Motor neuron (in vitro differentiated cells): ENCODE data around the gene GTF2F1. TPM values are rescaled to one million over a fixed set of nuclear protein-coding genes. Genes with fewer than 3 reads are reported as not detected.

ENCODE experiments used
- ATAC-seq, 8 experiments: fragments of 200-7000 bp; cut with Tn5 transposase; replicated peaks in 6 of 8; 2 replicates each; pipeline ENCODE4 v1.8.0; 2021; ENCODE audit warnings: mild to moderate bottlenecking in 8 of 8, moderate library complexity in 8 of 8
- H3K27ac ChIP-seq, 2 donors: fragments of 250-450 bp; sonication (Bioruptor Pico); 2 replicates each; pipeline ENCODE4 v1.9.0; 2021; ENCODE audit warnings: antibody characterized with exemption in 2 of 2, mild to moderate bottlenecking in 2 of 2, moderate library complexity in 1 of 2
- H3K4me1 ChIP-seq, 2 donors: fragments of 250-450 bp; sonication (Bioruptor Pico); replicated peaks in 1 of 2; 2 replicates each; pipeline ENCODE4 v1.6.1; 2021; ENCODE audit warnings: antibody characterized with exemption in 2 of 2, mild to moderate bottlenecking in 2 of 2, moderate library complexity in 1 of 2
- H3K4me3 ChIP-seq, 5 donors: fragments of 250-450 bp; sonication (Bioruptor Pico); 2 replicates each; pipeline ENCODE4 v1.9.0; 2021; ENCODE audit warnings: antibody characterized with exemption in 5 of 5, mild to moderate bottlenecking in 5 of 5, moderate library complexity in 4 of 5
- WGBS, 10 experiments: fragments of 450-650 bp; shearing (Covaris generic); methylation state at CpG; one replicate each; pipeline ENCODE4 v1.0.0; 2022; 5-methylcytosine and 5-hydroxymethylcytosine counted together
- in situ Hi-C, 9 experiments: fragments of 400-800 bp; cut with MboI; loops; one replicate each; pipeline ENCODE4 v1.15.0; 2021; ENCODE audit warnings: low sequenced_read_pairs in 9 of 9, low pct_unique_long_range_greater_than_20kb in 2 of 9; ENCODE audit not compliant: unreplicated experiment in 9 of 9
- total RNA-seq, 8 experiments: library from RNA; unstranded; fragments of 300-600 nt; gene quantifications; 2 replicates each; pipeline versions ENCODE4 v1.2.3 to v1.2.4, GENCODE V29; 2022

The GTF2F1 gene
- total RNA-seq, 8 experiments from 2014 or later: 46.8 to 103 (median 67.3) TPM

DNA sequence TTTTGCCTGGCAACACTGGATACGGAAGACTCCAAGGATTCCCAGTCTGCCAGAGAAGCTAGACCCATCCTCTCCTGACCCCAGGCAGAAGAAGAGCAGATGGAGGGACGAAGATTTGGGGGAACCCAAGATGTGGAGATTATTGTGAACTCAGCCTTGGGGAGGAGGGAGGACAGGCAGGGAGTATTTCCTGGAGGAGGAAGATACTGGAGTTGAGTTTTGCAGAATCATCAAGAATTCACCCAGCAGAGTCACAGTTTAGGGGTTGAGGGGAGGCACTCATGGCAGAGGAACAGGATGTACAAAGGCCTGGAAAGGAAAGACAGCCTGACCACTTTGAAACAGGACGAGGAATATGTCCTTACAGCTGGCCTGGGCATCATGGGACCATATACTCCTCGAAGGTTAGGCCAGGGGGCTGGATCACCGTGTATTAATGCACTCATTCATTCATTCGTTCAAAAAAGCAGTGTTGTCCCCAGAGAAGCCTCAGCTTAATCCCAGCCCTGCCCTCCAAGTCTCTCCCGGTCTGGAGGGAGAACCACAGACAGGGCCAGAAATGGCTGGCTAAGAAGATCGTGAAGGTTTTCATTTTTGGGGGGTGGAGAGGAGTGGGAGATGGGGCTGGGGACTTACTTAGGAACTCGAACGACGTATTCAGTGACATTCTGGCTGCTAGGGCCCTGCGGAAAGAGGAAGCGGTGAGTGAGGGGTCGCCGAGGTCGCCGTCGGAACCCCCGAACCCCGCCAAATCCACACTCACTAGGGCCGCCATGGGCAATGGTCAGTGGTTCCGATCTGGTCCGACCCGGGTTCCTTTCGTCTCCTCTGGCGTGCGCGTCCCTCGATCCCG lies 517 bp downstream of the GTF2F1 start:
- peak overlapping the region; percentile 49 to 88 (median 67) for H3K4me3 ChIP-seq
- WGBS, 10 experiments: 0 to 100% (median 20%) methylated on average over 1 to 9 of the region's 30 CpGs; no CpG with 5 or more reads in 1 of the 10 experiments
- H3K27ac ChIP-seq: peak overlapping the region; percentile 95 to 96
- ATAC-seq: peak in 3 of 8 experiments; percentile 1 to 11 (median 3)
- H3K4me1 ChIP-seq: peaks cover 6 to 10% of the 10 kb centered on the region in 2 donors
- in situ Hi-C loops: no loop called here

DNA sequence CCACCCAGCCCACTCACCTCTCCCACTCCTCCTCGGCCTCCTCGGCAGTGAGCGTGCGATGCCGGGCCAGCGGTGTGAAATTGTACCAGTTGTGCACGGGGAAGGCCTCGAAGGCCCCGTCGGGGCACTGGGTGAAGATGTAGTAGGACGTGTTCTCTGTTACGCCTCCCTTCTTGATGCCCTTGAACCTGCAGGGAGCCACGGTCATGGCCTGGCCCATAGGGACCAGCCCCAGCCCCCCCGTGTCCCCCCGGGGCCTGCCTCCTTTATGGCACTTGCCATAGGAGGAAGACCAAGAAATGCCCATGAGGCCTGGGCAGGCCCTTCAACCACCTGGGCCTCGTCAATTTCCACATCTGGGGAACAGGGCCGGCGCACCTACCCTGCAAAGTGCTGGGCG lies 5.6 kb downstream of the GTF2F1 start:
- Histone ChIP-seq H3K4me1 (peaks cover 4 to 6% of the 10 kb centered on the region in 2 donors), H3K27ac (no peak overlapping the region), H3K4me3 (no peak overlapping the region)
- WGBS, 10 experiments: 90 to 100% methylated on average over 2 to 3 of the region's 19 CpGs; no CpG with 5 or more reads in 8 of the 10 experiments
- in situ Hi-C loops: no loop called here
- ATAC-seq: peak in 4 of 8 experiments; percentile 8 to 22 (median 10)

DNA sequence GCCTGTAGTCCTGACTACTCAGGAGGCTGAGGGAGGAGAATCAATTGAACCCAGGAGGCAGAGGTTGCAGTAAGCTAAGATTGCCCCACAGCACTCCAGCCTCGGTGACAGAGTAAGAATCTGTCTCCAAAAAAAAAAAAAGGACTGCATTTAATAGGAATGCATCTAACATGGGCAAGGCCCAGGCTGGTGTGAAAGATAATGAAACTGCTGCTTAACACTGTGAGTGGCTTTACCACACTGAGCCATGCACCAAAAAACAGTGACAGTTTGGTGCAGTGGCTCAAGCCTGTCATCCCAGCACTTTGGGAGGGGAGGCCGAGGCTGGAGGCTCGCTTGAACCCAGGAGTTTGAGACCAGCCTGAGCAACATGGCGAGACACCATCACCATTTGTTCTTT lies 8.6 kb downstream of the GTF2F1 start:
- in situ Hi-C loops: no loop called here
- H3K4me1 ChIP-seq: no peaks in the 10 kb centered on the region
- WGBS, 10 experiments: 50 to 83% (median 80%) methylated on average over 1 of the region's 4 CpGs; no CpG with 5 or more reads in 7 of the 10 experiments
- H3K4me3 ChIP-seq: no peak overlapping the region
- no peak for ATAC-seq
- H3K27ac ChIP-seq: no peak overlapping the region

DNA sequence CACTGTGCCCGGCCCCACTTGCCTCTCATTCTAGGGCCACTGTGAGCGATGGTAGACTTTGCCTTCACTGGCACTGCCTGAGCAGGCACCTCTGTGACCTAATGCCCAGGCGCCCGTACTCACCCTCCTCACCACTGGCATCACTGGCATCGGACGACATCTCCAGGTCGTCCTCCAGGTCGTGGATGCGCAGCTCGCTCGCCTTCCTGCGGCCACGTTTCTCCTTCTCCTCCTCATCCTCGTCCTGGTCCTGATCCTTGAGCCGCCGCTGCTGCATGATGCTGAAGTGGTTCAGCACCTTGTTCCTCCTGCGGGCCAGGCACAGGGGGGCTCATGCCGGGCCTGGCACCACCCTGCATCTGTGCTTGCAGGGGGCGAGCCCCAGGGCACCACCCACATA lies 9.8 kb downstream of the GTF2F1 start:
- in situ Hi-C loops: no loop called here
- Histone ChIP-seq H3K4me3 (no peak overlapping the region), H3K27ac (no peak overlapping the region), H3K4me1 (no peaks in the 10 kb centered on the region)
- WGBS, 10 experiments: 96 to 100% (median 100%) methylated on average over 2 to 10 of the region's 19 CpGs; no CpG with 5 or more reads in 3 of the 10 experiments
- no peak for ATAC-seq

DNA sequence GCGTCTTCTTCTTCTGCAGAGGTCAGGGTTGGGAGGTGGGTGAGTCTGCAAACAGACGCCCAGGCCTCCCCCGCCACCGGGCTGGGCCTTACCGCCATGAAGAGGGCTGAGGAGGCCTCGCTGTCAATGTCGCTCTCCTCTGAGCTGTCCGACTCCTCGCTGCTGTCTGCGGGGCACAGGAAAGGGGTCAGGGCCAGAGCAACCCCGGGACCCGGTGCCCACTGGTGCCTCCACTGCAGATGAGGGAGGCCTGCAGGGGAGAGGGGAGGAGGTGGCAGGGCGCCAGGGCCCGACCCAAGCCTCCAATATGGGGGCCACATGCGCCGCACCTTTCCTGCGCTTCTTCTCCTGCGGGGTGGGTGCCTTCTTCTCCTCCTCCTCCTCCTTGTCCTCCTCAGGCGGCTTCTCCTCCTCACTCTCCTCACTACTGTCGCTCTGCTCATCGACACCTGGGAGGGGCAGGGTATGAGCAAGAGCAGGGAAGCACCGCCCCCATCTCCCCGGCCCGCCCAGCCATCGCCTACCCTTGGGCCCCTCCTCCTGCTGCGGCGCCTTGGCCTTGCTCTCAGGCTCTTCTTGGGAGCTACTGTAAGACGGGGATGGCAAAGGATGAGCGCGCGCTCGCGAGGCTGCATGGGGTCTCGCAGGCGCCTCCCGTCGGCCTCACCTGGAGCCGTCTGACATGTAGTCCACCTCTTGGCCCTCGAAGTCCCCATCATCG lies 11.8 kb downstream of the GTF2F1 start:
- WGBS, 10 experiments: 80 to 100% (median 100%) methylated on average over 1 to 2 of the region's 40 CpGs; no CpG with 5 or more reads in 7 of the 10 experiments
- peak in 4 of 8 experiments; percentile 7 to 25 (median 10) for ATAC-seq
- H3K4me3 ChIP-seq: no peak overlapping the region
- in situ Hi-C loops: no loop called here
- peaks cover 0 to 3% of the 10 kb centered on the region in 2 donors for H3K4me1 ChIP-seq
- H3K27ac ChIP-seq: no peak overlapping the region

DNA sequence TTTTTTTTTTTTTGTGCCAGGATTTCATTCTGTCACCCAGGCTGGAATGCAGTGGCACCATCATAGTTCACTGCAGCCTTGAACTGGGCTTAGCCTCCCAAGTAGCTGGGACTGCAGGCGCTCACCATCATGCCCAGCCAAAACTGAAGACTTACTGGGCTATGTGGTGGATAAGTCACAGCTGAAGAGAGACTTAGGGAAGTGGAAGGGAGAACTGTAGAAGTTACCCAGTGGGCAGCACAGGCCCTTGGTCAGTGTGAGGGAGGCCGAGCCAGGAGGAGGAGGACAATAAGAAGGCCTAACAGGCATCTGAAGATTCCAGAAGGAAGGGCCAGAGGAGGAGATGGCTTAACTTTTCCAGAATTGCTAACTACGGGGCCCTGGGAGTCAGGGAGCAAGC lies 13.2 kb downstream of the GTF2F1 start:
- H3K4me3 ChIP-seq: no peak overlapping the region
- WGBS, 10 experiments: 100% methylated on average over 1 to 2 of the region's 3 CpGs; no CpG with 5 or more reads in 7 of the 10 experiments
- ATAC-seq: no peak
- H3K4me1 ChIP-seq: peaks cover 0 to 3% of the 10 kb centered on the region in 2 donors
- H3K27ac ChIP-seq: no peak overlapping the region
- in situ Hi-C loops: no loop called here

DNA sequence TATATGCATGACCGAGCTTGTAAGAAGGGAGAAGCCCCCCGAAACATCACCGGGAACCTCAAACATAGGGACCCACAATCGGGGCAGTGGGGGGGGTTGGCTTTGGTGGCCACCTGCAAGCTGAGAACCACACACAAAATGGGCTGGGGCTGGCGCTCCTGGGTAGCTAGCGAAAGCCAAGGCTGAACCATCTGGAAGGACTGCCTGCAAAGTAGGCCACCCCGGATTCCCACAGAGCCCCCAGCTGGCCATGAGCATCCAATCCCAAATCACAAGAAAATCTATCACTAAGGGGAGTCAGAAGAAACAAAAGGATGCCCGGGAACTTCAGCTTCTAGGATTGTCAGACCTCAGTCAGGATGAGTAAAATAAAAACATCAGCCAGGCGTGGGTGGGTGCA lies 14.5 kb downstream of the GTF2F1 start:
- in situ Hi-C loops: no loop called here
- ATAC-seq: peak in 1 of 8 experiments; percentile 15
- WGBS, 10 experiments: 83 to 91% (median 89%) methylated on average over 2 to 9 of the region's 9 CpGs; no CpG with 5 or more reads in 6 of the 10 experiments
- no peak overlapping the region for H3K4me3 ChIP-seq
- H3K4me1 ChIP-seq: peaks cover 5 to 9% of the 10 kb centered on the region in 2 donors
- no peak overlapping the region for H3K27ac ChIP-seq

DNA sequence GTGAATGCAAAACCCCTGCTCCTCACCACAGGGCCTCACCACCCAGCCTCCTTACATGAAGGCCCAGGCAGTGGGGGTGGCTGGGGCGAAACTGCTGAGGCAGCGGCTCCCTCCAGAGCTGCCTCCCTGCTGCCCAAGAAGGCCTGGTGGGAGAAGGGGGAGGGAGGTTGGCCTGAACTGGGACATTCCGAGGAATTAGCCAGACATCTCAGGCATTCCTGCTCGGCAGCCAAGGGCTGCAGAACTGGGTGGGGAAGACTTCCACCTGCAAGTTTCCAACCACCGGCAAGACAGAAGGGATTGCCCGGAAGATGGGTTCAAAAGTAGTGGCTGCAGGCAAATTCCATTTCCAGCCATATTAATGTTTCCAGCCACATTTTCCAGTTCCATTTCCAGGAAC lies 14.9 kb downstream of the GTF2F1 start:
- H3K4me1 ChIP-seq: peaks cover 5 to 9% of the 10 kb centered on the region in 2 donors
- H3K4me3 ChIP-seq: no peak overlapping the region
- peak in 1 of 8 experiments; percentile 23 for ATAC-seq
- in situ Hi-C loops: no loop called here
- WGBS, 10 experiments: 20 to 88% (median 73%) methylated on average over 2 to 4 of the region's 6 CpGs; no CpG with 5 or more reads in 5 of the 10 experiments
- no peak overlapping the region for H3K27ac ChIP-seq

DNA sequence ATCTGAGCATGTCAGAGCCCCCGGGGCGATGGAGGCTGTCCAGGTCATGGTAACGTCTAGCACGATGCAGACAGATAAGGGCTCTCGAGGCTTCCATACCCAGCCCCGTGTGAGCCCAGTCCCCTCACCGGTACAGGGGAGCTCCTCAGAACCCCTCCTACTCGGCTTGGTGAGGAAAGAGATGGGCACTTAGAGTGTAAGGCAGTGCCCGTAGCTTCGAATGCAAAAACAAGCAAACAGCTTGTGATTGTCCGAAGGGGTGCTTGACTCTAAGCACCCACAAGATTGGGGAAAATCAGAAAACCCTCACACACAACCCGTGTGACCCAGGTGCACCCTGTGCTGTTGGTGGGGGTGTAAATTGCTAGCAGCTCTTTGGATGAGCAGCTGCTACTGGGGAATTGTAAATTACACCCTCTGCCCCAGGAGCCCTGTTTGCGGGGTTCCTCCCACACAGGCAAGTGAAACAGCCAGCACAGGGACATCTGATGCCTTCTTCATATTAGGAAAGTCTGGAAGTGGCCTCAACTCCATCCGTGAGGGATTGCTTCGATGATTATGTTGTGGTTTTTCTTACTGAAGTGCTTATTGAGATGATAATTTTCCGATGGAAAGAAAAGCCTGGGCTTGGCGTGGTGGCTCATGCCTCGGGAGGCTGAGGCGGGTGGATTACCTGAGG lies 16.3 kb downstream of the GTF2F1 start:
- Histone ChIP-seq H3K4me3 (no peak overlapping the region), H3K4me1 (peaks cover 9 to 14% of the 10 kb centered on the region in 2 donors), H3K27ac (no peak overlapping the region)
- in situ Hi-C loops: no loop called here
- ATAC-seq: no peak
- 62 to 100% (median 80%) methylated on average over 1 to 13 of the region's 19 CpGs; no CpG with 5 or more reads in 3 of the 10 experiments for WGBS, 10 experiments

DNA sequence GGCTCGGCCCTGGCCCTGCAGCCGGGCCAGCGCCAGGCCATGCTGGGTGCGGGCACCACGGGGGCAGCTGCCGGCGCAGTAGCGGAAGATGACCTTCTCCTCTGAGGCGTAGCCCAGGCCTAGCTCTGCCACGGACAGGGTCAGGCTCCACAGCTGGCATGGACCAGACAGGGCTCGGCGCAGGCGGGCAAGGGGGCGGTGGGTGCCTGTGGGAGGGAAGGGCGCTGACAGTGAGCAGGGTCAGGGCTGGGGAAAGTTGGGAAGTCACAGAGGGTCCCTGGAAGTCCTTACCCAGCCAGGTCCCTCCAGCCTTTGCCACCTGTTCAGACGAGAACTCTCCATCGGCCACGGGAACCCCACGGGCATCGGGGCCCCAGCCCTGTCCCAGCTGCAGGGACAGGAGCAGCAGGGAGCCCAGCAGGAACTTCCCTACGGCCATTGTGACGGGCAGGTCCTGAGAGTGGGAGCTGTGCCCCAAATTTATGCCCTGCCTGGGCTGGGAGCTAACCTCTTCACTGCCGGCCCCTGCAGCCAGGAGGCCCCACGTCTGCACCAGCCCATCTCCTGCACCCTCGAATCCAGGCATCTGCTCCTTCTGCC lies 17.5 kb downstream of the GTF2F1 start, which contains the start of gene PSPN:
TSS of gene PSPN (minus strand) at position 523 of the 600 bp plus-strand sequence. CDS start at position 439, 84 bp downstream.
- in situ Hi-C loops: no loop called here
- Histone ChIP-seq H3K4me1 (peaks cover 9 to 14% of the 10 kb centered on the region in 2 donors), H3K27ac (no peak within 1 kb of the TSS), H3K4me3 (no peak within 1 kb of the TSS)
- ATAC-seq: no peak
- WGBS, 10 experiments: 90% methylated on average over 2 of the region's 25 CpGs; no CpG with 5 or more reads in 9 of the 10 experiments

DNA sequence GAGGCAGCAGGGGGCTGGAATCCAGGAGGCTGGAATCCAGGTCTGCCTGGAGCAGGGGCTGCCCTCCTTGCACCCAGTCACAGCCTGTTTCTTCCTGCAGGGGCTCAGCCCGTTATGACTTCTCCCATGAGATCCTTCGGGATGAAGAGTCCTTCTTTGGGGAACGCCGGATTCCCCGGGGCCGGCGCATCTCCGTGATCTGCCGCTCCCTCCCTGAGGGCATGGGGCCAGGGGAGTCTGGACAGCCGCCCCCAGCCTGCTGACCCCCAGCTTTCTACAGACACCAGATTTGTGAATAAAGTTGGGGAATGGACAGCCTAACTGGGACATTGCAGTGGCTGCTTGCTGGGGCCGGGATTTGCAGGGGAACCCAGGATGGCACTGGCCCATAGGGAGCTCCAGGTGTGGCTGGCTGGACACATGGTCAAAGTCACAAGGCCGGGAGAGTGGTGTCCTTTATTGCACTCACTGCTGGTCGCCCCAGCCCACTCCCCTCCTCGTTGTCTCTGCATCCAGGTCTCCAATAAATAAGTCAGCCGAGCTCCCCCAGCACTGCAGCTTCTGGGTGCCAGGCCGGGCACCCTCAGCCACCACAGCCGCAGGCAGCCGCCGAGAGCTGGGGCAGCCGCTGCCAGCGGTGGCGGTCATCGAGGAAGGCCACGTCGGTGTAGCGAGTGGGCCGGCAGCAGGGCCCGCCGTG lies 18.1 kb downstream of the GTF2F1 start:
- no peak overlapping the region for H3K27ac ChIP-seq
- peaks cover 9 to 14% of the 10 kb centered on the region in 2 donors for H3K4me1 ChIP-seq
- no peak for ATAC-seq
- H3K4me3 ChIP-seq: no peak overlapping the region
- WGBS, 10 experiments: 70 to 100% (median 85%) methylated on average over 2 to 3 of the region's 29 CpGs; no CpG with 5 or more reads in 6 of the 10 experiments
- in situ Hi-C loops: no loop called here
